ENCODE results near the gene ABCA1. TPM values are rescaled to one million over a fixed set of nuclear protein-coding genes. Genes with fewer than 3 reads are reported as not detected.
A peak's percentile ranks its signal among the peaks of the same experiment; 100 is the strongest.

ABCA1 gene
- polyA plus RNA-seq, 3 donors = 2.0 to 5.1 (median 2.7) TPM

GRCh38 chr9:104863180-104863883 is 64.6 kb downstream of the ABCA1 start:
- DNase-seq = peak; percentile 61 to 71 (median 69)
- Mint-ChIP-seq H3K27ac (peak overlapping the region in 6 of 7 donors; percentile 38 to 76 (median 56)), H3K36me3 (peaks cover 44% of the 10 kb centered on the region in 2 donors), H3K27me3 (ENCODE audit: low read depth in 3 of 3) (no peaks in the 10 kb centered on the region), H3K9me3 (peaks cover 0 to 2% (median 0%) of the 10 kb centered on the region in 7 donors), H3K4me1 (peaks cover 69% of the 10 kb centered on the region), H3K4me3 (no peak overlapping the region)
- Histone ChIP-seq H3K9ac (ENCODE audit: insufficient read depth, low read length, poor library complexity, severe bottlenecking) (no peak overlapping the region), H3K4me2 (replicated peaks; ENCODE audit: extremely low read depth, low read length, poor library complexity, severe bottlenecking) (no peak overlapping the region), H3K4me1 (ENCODE audit: control insufficient read depth in 1 of 2, insufficient read depth in 2 of 2, low read length in 2 of 2) (peaks cover 51 to 74% of the 10 kb centered on the region in 2 donors), H4K20me1 (ENCODE audit: insufficient read depth, low read length) (no peaks in the 10 kb centered on the region), H3K27me3 (ENCODE audit: control insufficient read depth in 2 of 2, insufficient read depth in 2 of 2, low read length in 2 of 2) (no peaks in the 10 kb centered on the region), H3K79me2 (ENCODE audit: insufficient read depth, low read length) (no peaks in the 10 kb centered on the region), H3K4me3 (replicated peaks in 1 of 3; ENCODE audit: low read depth in 2 of 3, low read length in 3 of 3) (no peak overlapping the region), H3K36me3 (replicated peaks in 1 of 2; ENCODE audit: control insufficient read depth in 1 of 2, insufficient read depth in 2 of 2, low read length in 2 of 2) (peaks cover 4 to 8% of the 10 kb centered on the region in 2 donors), H2AFZ (ENCODE audit: insufficient read depth, low read depth, low read length, poor library complexity, severe bottlenecking) (no peak overlapping the region), H3K27ac (ENCODE audit: low read depth in 1 of 2, low read length in 2 of 2) (peak overlapping the region in 1 of 2 donors; percentile 24), H3K9me3 (replicated peaks in 1 of 2; ENCODE audit: control insufficient read depth in 1 of 2, insufficient read depth in 1 of 2, low read length in 2 of 2) (no peaks in the 10 kb centered on the region)
- 19% methylated on average over 2 of the region's 4 CpGs for WGBS (ENCODE audit: insufficient coverage)
- intact Hi-C loops (cut with micrococcal nuclease) = loop anchor here (5.0 to 10.0 kb wide), 6 partner anchors 49 to 281 kb away; partner anchors contain the start of gene ABCA1 (in 2 of the 2)
- TF ChIP-seq, protein P1, sequence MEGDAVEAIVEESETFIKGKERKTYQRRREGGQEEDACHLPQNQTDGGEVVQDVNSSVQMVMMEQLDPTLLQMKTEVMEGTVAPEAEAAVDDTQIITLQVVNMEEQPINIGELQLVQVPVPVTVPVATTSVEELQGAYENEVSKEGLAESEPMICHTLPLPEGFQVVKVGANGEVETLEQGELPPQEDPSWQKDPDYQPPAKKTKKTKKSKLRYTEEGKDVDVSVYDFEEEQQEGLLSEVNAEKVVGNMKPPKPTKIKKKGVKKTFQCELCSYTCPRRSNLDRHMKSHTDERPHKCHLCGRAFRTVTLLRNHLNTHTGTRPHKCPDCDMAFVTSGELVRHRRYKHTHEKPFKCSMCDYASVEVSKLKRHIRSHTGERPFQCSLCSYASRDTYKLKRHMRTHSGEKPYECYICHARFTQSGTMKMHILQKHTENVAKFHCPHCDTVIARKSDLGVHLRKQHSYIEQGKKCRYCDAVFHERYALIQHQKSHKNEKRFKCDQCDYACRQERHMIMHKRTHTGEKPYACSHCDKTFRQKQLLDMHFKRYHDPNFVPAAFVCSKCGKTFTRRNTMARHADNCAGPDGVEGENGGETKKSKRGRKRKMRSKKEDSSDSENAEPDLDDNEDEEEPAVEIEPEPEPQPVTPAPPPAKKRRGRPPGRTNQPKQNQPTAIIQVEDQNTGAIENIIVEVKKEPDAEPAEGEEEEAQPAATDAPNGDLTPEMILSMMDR (IDR thresholded peaks at IDR 0.05) = peak; percentile 81

DNA sequence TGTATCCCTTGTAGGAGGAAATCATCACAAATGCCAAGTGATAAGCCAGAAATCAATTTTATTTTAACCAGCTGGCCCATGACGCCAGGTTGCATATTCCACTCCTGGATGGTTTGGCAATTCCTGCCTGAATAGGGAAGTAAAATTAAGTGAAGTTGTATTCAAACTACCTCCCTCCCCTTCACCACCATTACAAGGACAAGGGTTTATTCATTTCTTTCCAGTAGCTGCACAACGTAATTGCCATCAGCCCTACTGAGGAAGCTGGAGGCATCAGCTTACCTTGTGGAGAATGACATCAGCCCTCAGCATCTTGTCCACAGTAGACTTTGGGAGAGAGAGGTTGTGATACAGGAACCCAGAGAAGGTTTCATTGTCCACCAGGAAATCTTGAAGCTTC is 66.6 kb downstream of the ABCA1 start:
- peak overlapping the region; percentile 77 to 86 (median 82) for H3K27ac Mint-ChIP-seq
- no CpG with 5 or more reads among the region's 2 CpGs for WGBS (ENCODE audit: insufficient coverage)
- H3K27me3 Mint-ChIP-seq (ENCODE audit: low read depth in 3 of 3) = no peaks in the 10 kb centered on the region
- Histone ChIP-seq H3K9ac (ENCODE audit: insufficient read depth, low read length, poor library complexity, severe bottlenecking) (no peak overlapping the region), H2AFZ (ENCODE audit: insufficient read depth, low read depth, low read length, poor library complexity, severe bottlenecking) (no peak overlapping the region), H4K20me1 (ENCODE audit: insufficient read depth, low read length) (no peaks in the 10 kb centered on the region), H3K9me3 (replicated peaks in 1 of 2; ENCODE audit: control insufficient read depth in 1 of 2, insufficient read depth in 1 of 2, low read length in 2 of 2) (no peaks in the 10 kb centered on the region), H3K4me3 (replicated peaks in 1 of 3; ENCODE audit: low read depth in 2 of 3, low read length in 3 of 3) (no peak overlapping the region), H3K27ac (ENCODE audit: low read depth in 1 of 2, low read length in 2 of 2) (peak overlapping the region in 1 of 2 donors; percentile 50), H3K79me2 (ENCODE audit: insufficient read depth, low read length) (no peaks in the 10 kb centered on the region), H3K4me1 (ENCODE audit: control insufficient read depth in 1 of 2, insufficient read depth in 2 of 2, low read length in 2 of 2) (peaks cover 41 to 56% of the 10 kb centered on the region in 2 donors), H3K27me3 (ENCODE audit: control insufficient read depth in 2 of 2, insufficient read depth in 2 of 2, low read length in 2 of 2) (no peaks in the 10 kb centered on the region), H3K36me3 (replicated peaks in 1 of 2; ENCODE audit: control insufficient read depth in 1 of 2, insufficient read depth in 2 of 2, low read length in 2 of 2) (peaks cover 16 to 24% of the 10 kb centered on the region in 2 donors), H3K4me2 (replicated peaks; ENCODE audit: extremely low read depth, low read length, poor library complexity, severe bottlenecking) (peak overlapping the region; percentile 11)
- intact Hi-C loops (cut with micrococcal nuclease) = loop anchor here (5.0 to 10.0 kb wide), 6 partner anchors 51 to 283 kb away; partner anchors contain the start of gene ABCA1 (in 2 of the 2)
- peaks cover 56% of the 10 kb centered on the region for H3K4me1 Mint-ChIP-seq
- TF ChIP-seq, protein P1 (IDR thresholded peaks at IDR 0.05) = no peak
- peak; percentile 55 to 76 (median 65) for DNase-seq
- peaks cover 35 to 44% of the 10 kb centered on the region in 2 donors for H3K36me3 Mint-ChIP-seq
- H3K4me3 Mint-ChIP-seq = no peak overlapping the region
- H3K9me3 Mint-ChIP-seq = peaks cover 0 to 2% (median 0%) of the 10 kb centered on the region in 7 donors

Data from CD14-positive monocyte (primary cell).